B cell (primary cell): Measurements from ENCODE around the gene SPPL2C. TPM values are rescaled to one million over a fixed set of nuclear protein-coding genes. Genes with fewer than 3 reads are reported as not detected.
A peak's percentile ranks its signal among the peaks of the same experiment; 100 is the strongest.

ENCODE experiments used
- ATAC-seq: fragments of 200-7000 bp; cut with Tn5 transposase; one replicate; pipeline ENCODE4 v1.10.0; 2021; ENCODE audit warnings: low read depth, mild to moderate bottlenecking, moderate number of reproducible peaks, moderate library complexity
- CTCF ChIA-PET: fragments of 350-600 bp; sonication (Branson Sonifier 250); formaldehyde crosslinking; loops from one replicate; lab custom pipeline; 2021; ENCODE audit warnings: antibody characterized with exemption, inconsistent platforms; lab: Charles Lee
- POLR2A ChIA-PET: fragments of 350-600 bp; sonication (Branson Sonifier 250); formaldehyde crosslinking; loops from one replicate; lab custom pipeline; 2021; ENCODE audit warnings: antibody characterized with exemption; lab: Charles Lee
- DNase-seq: peaks from one replicate; pipeline ENCODE4 v3.0.0; 2013
- H2AFZ ChIP-seq: 2 replicates; pipeline ENCODE4 v1.6.1; 2012; ENCODE audit warnings: mild to moderate bottlenecking, low read depth, low read length; ENCODE audit not compliant: insufficient read depth, poor library complexity, severe bottlenecking
- H3K27ac ChIP-seq, 2 donors: 1 replicate in 1 of 2; 2 replicates in 1 of 2; pipeline ENCODE4 v1.5.1; 2012 to 2013; ENCODE audit warnings: low read length in 2 of 2, mild to moderate bottlenecking in 2 of 2, moderate library complexity in 1 of 2
- H3K27me3 ChIP-seq, 4 experiments: fragments of 200-600 bp in 1 of 4; sonication (generic) in 1 of 4; replicated peaks in 1 of 4; 1 replicate in 2 of 4; 2 replicates in 2 of 4; pipeline versions ENCODE4 v1.6.1 to v1.7.0; 2013 to 2016; ENCODE audit warnings: low read length in 3 of 4, mild to moderate bottlenecking in 2 of 4, mixed read lengths in 1 of 4, moderate library complexity in 1 of 4; ENCODE audit not compliant: insufficient read depth in 4 of 4, control insufficient read depth in 3 of 4; ENCODE audit errors: control extremely low read depth in 1 of 4
- H3K36me3 ChIP-seq, 2 experiments: replicated peaks in 1 of 2; 1 replicate in 1 of 2; 2 replicates in 1 of 2; pipeline versions ENCODE4 v1.6.1 to v1.7.1; 2013; ENCODE audit warnings: low read length in 1 of 2; ENCODE audit not compliant: insufficient read depth in 2 of 2, control insufficient read depth in 1 of 2; ENCODE audit errors: control extremely low read depth in 1 of 2, extremely low read depth in 1 of 2
- H3K4me1 ChIP-seq, 2 donors: fragments of 200-600 bp in 1 of 2; sonication (generic) in 1 of 2; 1 replicate in 1 of 2; 2 replicates in 1 of 2; pipeline versions ENCODE4 v1.5.1 to v1.6.1; 2013 to 2017; ENCODE audit warnings: low read length in 2 of 2; ENCODE audit not compliant: control insufficient read depth in 2 of 2, insufficient read depth in 2 of 2
- H3K4me2 ChIP-seq: replicated peaks from 2 replicates; pipeline ENCODE3; 2012; ENCODE audit warnings: mild to moderate bottlenecking, low read depth, low read length; ENCODE audit not compliant: poor library complexity, severe bottlenecking
- H3K4me3 ChIP-seq, 5 experiments: fragments of 200-600 bp in 1 of 5; sonication (generic) in 1 of 5; 1 replicate in 3 of 5; 2 replicates in 2 of 5; pipeline versions ENCODE4 v1.5.1 to v1.7.0; 2011 to 2016; ENCODE audit warnings: low read length in 4 of 5, mild to moderate bottlenecking in 4 of 5, low read depth in 2 of 5, control low read depth in 1 of 5, moderate library complexity in 1 of 5; ENCODE audit not compliant: insufficient read depth in 1 of 5; ENCODE audit errors: control extremely low read depth in 1 of 5, extremely low read depth in 1 of 5
- H3K79me2 ChIP-seq: fragments of 200-600 bp; sonication (generic); one replicate; pipeline ENCODE4 v1.6.0; 2016; ENCODE audit warnings: low read length; ENCODE audit not compliant: control insufficient read depth, insufficient read depth
- H3K9ac ChIP-seq: fragments of 200-600 bp; sonication (generic); 2 replicates; pipeline ENCODE4 v1.6.1; 2017; ENCODE audit warnings: mild to moderate bottlenecking, low read length, moderate library complexity
- H3K9me3 ChIP-seq, 3 donors: one replicate each; pipeline versions ENCODE4 v1.6.1 to v1.7.1; 2013; ENCODE audit warnings: low read length in 2 of 3; ENCODE audit not compliant: control insufficient read depth in 2 of 3, insufficient read depth in 1 of 3; ENCODE audit errors: control extremely low read depth in 1 of 3
- H4K20me1 ChIP-seq: 2 replicates; pipeline ENCODE4 v1.6.0; 2012; ENCODE audit warnings: mild to moderate bottlenecking, low read length; ENCODE audit not compliant: insufficient read depth, control insufficient read depth, poor library complexity, severe bottlenecking
- H3K27ac Mint-ChIP-seq: one replicate; pipeline ENCODE4 v1.8.0; 2021; ENCODE audit warnings: mixed read lengths
- H3K27me3 Mint-ChIP-seq: one replicate; pipeline ENCODE4 v1.8.0; 2021; ENCODE audit warnings: mixed read lengths
- H3K4me1 Mint-ChIP-seq: one replicate; pipeline ENCODE4 v1.8.0; 2021; ENCODE audit warnings: mixed read lengths
- H3K4me3 Mint-ChIP-seq: one replicate; pipeline ENCODE4 v1.8.0; 2021; ENCODE audit warnings: mixed read lengths
- H3K9me3 Mint-ChIP-seq: one replicate; pipeline ENCODE4 v1.8.0; 2022; ENCODE audit warnings: mixed read lengths; ENCODE audit not compliant: insufficient read depth
- CTCF ChIP-seq: fragments of 200-600 bp; IDR thresholded peaks from one replicate; pipeline ENCODE4 v1.8.0; 2022; ENCODE audit warnings: antibody characterized with exemption, mild to moderate bottlenecking
- EZH2 ChIP-seq: IDR thresholded peaks from 2 replicates; pipeline ENCODE4 v1.6.1; 2012; ENCODE audit warnings: borderline replicate concordance, low read depth, mild to moderate bottlenecking, moderate library complexity, low read length; ENCODE audit not compliant: insufficient read depth, poor library complexity, severe bottlenecking
- WGBS: methylation state at CpG from one replicate; pipeline ENCODE4 v1.1.5; 2013; ENCODE audit warnings: missing lambda C conversion rate; ENCODE audit not compliant: insufficient coverage; 5-methylcytosine and 5-hydroxymethylcytosine counted together
- intact Hi-C: fragments of 100-400 bp; cut with micrococcal nuclease; formaldehyde crosslinking; loops from one replicate; pipeline ENCODE4 v1.10.0; 2022
- polyA plus RNA-seq: library from polyadenylated mRNA; depleted of rRNA; stranded (reverse); fragments of >200 nt; gene quantifications from 2 replicates; pipeline ENCODE4 v1.2.3, GENCODE V29; 2012
- total RNA-seq, 2 donors: library from RNA; stranded (reverse); fragments of 120-200 nt in 1 of 2; gene quantifications; 1 replicate in 1 of 2; 2 replicates in 1 of 2; pipeline versions ENCODE4 v1.2.3 to v1.2.4, GENCODE V29; 2013 to 2022

Gene SPPL2C
- total and polyA plus RNA-seq, 2 donors (not counting 1 experiment from before 2014, with no cell fraction given) = not detected

GRCh38 chr17:45871718-45872117, 27.0 kb downstream of the SPPL2C start:
- Mint-ChIP-seq H3K4me3 (no peak overlapping the region), H3K9me3 (no peaks in the 10 kb centered on the region), H3K27ac (no peak overlapping the region), H3K27me3 (peaks cover 30% of the 10 kb centered on the region), H3K4me1 (peaks cover 1% of the 10 kb centered on the region)
- H3K9me3 ChIP-seq = no peaks in the 10 kb centered on the region
- TF ChIP-seq CTCF = no peak
- intact Hi-C loops = no loop called here
- no peaks in the 10 kb centered on the region for H3K79me2 ChIP-seq
- CTCF ChIA-PET = interaction anchor here (1.0 kb wide), 1 partner anchor 40 kb away, joined by 3 read pairs; no protein-coding TSS in a partner anchor
- no peak overlapping the region for H3K9ac ChIP-seq
- ATAC-seq = no peak
- no peak overlapping the region for H3K4me3 ChIP-seq
- no peaks in the 10 kb centered on the region for H3K4me1 ChIP-seq
- POLR2A ChIA-PET = no interaction called here
- no peak for DNase-seq
- WGBS = 85% methylated on average over 5 of the region's 5 CpGs
- no peaks in the 10 kb centered on the region for H3K36me3 ChIP-seq
- peaks cover 0 to 5% (median 0%) of the 10 kb centered on the region in 4 experiments for H3K27me3 ChIP-seq
- no peak overlapping the region for H3K27ac ChIP-seq
- no peaks in the 10 kb centered on the region for H4K20me1 ChIP-seq
- no peak overlapping the region for H3K4me2 ChIP-seq
- no peak overlapping the region for H2AFZ ChIP-seq

- peaks cover 1% of the 10 kb centered on the region for H3K4me1 Mint-ChIP-seq
Observed at GRCh38 chr17:45873728-45874127, 29.0 kb downstream of the SPPL2C start.

More at GRCh38 chr17:45873728-45874127, 29.0 kb downstream of the SPPL2C start:
- ChIA-PET POLR2A (interaction anchor here (0.5 kb wide), 1 partner anchor 179 kb away, joined by 10 read pairs; no protein-coding TSS in a partner anchor), CTCF (interaction anchor here (1.0 to 1.9 kb wide), 3 partner anchors 12 to 21 kb away, joined by 6 to 7 read pairs (median 6); no protein-coding TSS in a partner anchor)
- intact Hi-C loops = no loop called here
- Mint-ChIP-seq H3K27me3 (peaks cover 25% of the 10 kb centered on the region), H3K4me3 (no peak overlapping the region), H3K9me3 (no peaks in the 10 kb centered on the region), H3K27ac (no peak overlapping the region)
- peaks cover 0 to 9% (median 1%) of the 10 kb centered on the region in 4 experiments for H3K27me3 ChIP-seq
- H3K9me3 ChIP-seq = peaks cover 0 to 5% (median 0%) of the 10 kb centered on the region in 3 donors
- no peak overlapping the region for H3K4me2 ChIP-seq
- no peaks in the 10 kb centered on the region for H3K4me1 ChIP-seq
- H3K4me3 ChIP-seq = no peak overlapping the region
- peak overlapping the region; percentile 50 for H2AFZ ChIP-seq
- 4% methylated on average over 6 of the region's 6 CpGs for WGBS
- no peaks in the 10 kb centered on the region for H3K36me3 ChIP-seq
- DNase-seq (no peak), ATAC-seq (no peak)
- no peak overlapping the region for H3K9ac ChIP-seq
- no peaks in the 10 kb centered on the region for H4K20me1 ChIP-seq
- no peak overlapping the region for H3K27ac ChIP-seq
- H3K79me2 ChIP-seq = no peaks in the 10 kb centered on the region
- TF ChIP-seq CTCF = no peak
- TF ChIP-seq EZH2 = no peak
